Tibial nerve (tissue), 3 donors: ENCODE measurements around the gene MYO5A.

Source experiments
- CTCF ChIP-seq, 5 experiments: fragments of 200-600 bp in 3 of 5; fragments of 450-650 bp in 2 of 5; sonication (generic) in 3 of 5; IDR thresholded peaks; one replicate each; pipeline ENCODE4 v1.5.1; 2016 to 2019; ENCODE audit warnings: antibody characterized with exemption in 5 of 5, mild to moderate bottlenecking in 3 of 5, moderate library complexity in 2 of 5
- POLR2A ChIP-seq, 2 donors: fragments of 450-650 bp; IDR thresholded peaks; one replicate each; pipeline ENCODE4 v1.6.1; 2017; ENCODE audit warnings: antibody characterized with exemption in 2 of 2, mild to moderate bottlenecking in 2 of 2, moderate library complexity in 2 of 2

- TF ChIP-seq CTCF (IDR thresholded peaks at IDR 0.05) (no peak), POLR2A (IDR thresholded peaks at IDR 0.05) (no peak)
These were observed 91.7 kb downstream of the MYO5A start for GRCh38 chr15:52436981-52437380.
